Measurements from ENCODE around the gene PHOSPHO2. TPM values are rescaled to one million over a fixed set of nuclear protein-coding genes. Genes with fewer than 3 reads are reported as not detected.

Gene PHOSPHO2
- total and polyA plus RNA-seq, 9 of the 15 experiments (the other 6 are each of a cell fraction or from before 2014, with no cell fraction given): 7.8 to 19.1 (median 11.7) TPM

DNA sequence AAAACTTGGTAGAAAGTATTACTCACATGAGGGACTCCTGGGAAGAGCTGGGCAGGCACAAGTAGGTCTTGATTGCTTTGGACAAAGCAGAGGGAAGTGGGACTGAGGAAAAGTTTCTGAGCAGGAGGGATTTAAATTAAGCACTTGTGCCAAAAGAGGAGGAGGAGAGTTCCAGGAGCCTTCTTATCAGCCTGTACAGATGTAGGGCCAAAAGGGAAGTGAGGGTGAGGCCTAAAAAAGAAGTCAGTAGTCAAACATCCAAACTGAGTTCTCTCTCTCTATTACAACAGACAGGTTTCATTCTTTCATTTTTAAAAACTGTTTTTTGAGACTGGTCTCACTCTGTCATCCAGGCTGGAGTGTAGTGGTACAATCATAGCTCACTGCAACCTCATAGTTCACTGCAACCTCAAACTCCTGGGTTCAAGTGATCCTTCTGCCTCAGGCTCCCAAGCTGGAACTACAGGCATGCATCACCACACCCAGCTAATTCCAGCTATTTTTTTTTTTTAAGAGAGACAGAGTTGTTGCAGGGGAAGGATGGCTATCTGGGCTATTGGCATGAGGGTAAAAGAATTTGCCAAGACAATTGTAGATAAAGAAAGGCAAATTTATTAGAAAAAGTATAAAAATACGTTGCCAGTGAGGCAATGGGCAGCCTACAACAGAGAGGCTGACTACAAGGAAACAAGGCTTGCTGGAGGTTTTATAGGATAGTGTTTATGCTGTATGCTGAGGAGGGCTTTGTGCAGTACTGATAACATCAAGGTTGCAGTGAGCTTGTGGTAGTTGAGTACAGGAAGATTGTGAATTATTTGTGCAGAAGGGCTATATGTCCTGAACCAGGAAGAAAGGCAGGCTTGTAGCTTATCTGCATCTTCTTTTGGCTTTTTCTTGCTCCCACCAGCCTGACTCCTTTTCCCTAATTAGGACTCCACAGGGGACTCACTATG, 29.0 kb upstream of the PHOSPHO2 start (continued):
- TF ChIP-seq, protein P1, sequence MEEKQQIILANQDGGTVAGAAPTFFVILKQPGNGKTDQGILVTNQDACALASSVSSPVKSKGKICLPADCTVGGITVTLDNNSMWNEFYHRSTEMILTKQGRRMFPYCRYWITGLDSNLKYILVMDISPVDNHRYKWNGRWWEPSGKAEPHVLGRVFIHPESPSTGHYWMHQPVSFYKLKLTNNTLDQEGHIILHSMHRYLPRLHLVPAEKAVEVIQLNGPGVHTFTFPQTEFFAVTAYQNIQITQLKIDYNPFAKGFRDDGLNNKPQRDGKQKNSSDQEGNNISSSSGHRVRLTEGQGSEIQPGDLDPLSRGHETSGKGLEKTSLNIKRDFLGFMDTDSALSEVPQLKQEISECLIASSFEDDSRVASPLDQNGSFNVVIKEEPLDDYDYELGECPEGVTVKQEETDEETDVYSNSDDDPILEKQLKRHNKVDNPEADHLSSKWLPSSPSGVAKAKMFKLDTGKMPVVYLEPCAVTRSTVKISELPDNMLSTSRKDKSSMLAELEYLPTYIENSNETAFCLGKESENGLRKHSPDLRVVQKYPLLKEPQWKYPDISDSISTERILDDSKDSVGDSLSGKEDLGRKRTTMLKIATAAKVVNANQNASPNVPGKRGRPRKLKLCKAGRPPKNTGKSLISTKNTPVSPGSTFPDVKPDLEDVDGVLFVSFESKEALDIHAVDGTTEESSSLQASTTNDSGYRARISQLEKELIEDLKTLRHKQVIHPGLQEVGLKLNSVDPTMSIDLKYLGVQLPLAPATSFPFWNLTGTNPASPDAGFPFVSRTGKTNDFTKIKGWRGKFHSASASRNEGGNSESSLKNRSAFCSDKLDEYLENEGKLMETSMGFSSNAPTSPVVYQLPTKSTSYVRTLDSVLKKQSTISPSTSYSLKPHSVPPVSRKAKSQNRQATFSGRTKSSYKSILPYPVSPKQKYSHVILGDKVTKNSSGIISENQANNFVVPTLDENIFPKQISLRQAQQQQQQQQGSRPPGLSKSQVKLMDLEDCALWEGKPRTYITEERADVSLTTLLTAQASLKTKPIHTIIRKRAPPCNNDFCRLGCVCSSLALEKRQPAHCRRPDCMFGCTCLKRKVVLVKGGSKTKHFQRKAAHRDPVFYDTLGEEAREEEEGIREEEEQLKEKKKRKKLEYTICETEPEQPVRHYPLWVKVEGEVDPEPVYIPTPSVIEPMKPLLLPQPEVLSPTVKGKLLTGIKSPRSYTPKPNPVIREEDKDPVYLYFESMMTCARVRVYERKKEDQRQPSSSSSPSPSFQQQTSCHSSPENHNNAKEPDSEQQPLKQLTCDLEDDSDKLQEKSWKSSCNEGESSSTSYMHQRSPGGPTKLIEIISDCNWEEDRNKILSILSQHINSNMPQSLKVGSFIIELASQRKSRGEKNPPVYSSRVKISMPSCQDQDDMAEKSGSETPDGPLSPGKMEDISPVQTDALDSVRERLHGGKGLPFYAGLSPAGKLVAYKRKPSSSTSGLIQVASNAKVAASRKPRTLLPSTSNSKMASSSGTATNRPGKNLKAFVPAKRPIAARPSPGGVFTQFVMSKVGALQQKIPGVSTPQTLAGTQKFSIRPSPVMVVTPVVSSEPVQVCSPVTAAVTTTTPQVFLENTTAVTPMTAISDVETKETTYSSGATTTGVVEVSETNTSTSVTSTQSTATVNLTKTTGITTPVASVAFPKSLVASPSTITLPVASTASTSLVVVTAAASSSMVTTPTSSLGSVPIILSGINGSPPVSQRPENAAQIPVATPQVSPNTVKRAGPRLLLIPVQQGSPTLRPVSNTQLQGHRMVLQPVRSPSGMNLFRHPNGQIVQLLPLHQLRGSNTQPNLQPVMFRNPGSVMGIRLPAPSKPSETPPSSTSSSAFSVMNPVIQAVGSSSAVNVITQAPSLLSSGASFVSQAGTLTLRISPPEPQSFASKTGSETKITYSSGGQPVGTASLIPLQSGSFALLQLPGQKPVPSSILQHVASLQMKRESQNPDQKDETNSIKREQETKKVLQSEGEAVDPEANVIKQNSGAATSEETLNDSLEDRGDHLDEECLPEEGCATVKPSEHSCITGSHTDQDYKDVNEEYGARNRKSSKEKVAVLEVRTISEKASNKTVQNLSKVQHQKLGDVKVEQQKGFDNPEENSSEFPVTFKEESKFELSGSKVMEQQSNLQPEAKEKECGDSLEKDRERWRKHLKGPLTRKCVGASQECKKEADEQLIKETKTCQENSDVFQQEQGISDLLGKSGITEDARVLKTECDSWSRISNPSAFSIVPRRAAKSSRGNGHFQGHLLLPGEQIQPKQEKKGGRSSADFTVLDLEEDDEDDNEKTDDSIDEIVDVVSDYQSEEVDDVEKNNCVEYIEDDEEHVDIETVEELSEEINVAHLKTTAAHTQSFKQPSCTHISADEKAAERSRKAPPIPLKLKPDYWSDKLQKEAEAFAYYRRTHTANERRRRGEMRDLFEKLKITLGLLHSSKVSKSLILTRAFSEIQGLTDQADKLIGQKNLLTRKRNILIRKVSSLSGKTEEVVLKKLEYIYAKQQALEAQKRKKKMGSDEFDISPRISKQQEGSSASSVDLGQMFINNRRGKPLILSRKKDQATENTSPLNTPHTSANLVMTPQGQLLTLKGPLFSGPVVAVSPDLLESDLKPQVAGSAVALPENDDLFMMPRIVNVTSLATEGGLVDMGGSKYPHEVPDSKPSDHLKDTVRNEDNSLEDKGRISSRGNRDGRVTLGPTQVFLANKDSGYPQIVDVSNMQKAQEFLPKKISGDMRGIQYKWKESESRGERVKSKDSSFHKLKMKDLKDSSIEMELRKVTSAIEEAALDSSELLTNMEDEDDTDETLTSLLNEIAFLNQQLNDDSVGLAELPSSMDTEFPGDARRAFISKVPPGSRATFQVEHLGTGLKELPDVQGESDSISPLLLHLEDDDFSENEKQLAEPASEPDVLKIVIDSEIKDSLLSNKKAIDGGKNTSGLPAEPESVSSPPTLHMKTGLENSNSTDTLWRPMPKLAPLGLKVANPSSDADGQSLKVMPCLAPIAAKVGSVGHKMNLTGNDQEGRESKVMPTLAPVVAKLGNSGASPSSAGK (IDR thresholded peaks at IDR 0.05): no peak
- TF ChIP-seq PML (IDR thresholded peaks at IDR 0.05; ENCODE audit: low read length) (peak; percentile 85), MCM3 (IDR thresholded peaks at IDR 0.05) (no peak), ZNF121 (CRISPR knock-in tag; conservative IDR thresholded peaks at IDR 0.05) (no peak), ILK (tag; IDR thresholded peaks at IDR 0.05; ENCODE audit: borderline replicate concordance, low read depth) (no peak), ZNF354B (CRISPR knock-in tag; IDR thresholded peaks at IDR 0.05) (no peak), NCOA2 (IDR thresholded peaks at IDR 0.05; ENCODE audit: partially characterized antibody in 2 of 2) (no peak), SMAD4 (CRISPR knock-in tag; conservative IDR thresholded peaks at IDR 0.05) (peak; percentile 53; the same call in 1 of the 2 replicates), CC2D1A (IDR thresholded peaks at IDR 0.05) (peak; percentile 67; the same call in 1 of the 2 replicates), RFX1 (IDR thresholded peaks at IDR 0.05) (no peak)
- TF ChIP-seq, protein P2, sequence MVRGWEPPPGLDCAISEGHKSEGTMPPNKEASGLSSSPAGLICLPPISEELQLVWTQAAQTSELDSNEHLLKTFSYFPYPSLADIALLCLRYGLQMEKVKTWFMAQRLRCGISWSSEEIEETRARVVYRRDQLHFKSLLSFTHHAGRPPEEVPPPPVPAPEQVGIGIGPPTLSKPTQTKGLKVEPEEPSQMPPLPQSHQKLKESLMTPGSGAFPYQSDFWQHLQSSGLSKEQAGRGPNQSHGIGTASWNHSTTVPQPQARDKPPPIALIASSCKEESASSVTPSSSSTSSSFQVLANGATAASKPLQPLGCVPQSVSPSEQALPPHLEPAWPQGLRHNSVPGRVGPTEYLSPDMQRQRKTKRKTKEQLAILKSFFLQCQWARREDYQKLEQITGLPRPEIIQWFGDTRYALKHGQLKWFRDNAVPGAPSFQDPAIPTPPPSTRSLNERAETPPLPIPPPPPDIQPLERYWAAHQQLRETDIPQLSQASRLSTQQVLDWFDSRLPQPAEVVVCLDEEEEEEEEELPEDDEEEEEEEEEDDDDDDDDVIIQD (CRISPR knock-in tag; IDR thresholded peaks at IDR 0.05): no peak
- TF ChIP-seq, protein P3, sequence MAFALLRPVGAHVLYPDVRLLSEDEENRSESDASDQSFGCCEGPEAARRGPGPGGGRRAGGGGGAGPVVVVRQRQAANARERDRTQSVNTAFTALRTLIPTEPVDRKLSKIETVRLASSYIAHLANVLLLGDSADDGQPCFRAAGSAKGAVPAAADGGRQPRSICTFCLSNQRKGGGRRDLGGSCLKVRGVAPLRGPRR (CRISPR knock-in tag; IDR thresholded peaks at IDR 0.05): no peak
- TF ChIP-seq, protein P4, sequence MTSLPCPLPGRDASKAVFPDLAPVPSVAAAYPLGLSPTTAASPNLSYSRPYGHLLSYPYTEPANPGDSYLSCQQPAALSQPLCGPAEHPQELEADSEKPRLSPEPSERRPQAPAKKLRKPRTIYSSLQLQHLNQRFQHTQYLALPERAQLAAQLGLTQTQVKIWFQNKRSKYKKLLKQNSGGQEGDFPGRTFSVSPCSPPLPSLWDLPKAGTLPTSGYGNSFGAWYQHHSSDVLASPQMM (CRISPR knock-in tag; IDR thresholded peaks at IDR 0.05): no peak
